Stimulated activated CD4-positive, alpha-beta T cell treated with anti-CD3 and anti-CD28 coated beads, Interleukin-2, amount 100 ng/mL, for 24 hours (primary cell): Measurements from ENCODE around the gene SLC7A8.
"Not testable (repeated sequence)": the region's sequence is repeated elsewhere in the genome, so short reads cannot be mapped to it uniquely, and the experiment has no call there.

ENCODE experiments used
- DNase-seq, 2 donors: peaks; one replicate each; pipeline ENCODE4 v3.0.0-alpha.2; 2020

The SLC7A8 gene

GRCh38 chr14:23112359-23113178 is 70.9 kb downstream of the SLC7A8 start:
- no peak for DNase-seq

- no peak for DNase-seq
These were observed 72.7 kb downstream of the SLC7A8 start for GRCh38 chr14:23110579-23111365.

GRCh38 chr14:23109769-23110168 is 73.7 kb downstream of the SLC7A8 start:
- no peak for DNase-seq

GRCh38 chr14:23108169-23108568 is 75.3 kb downstream of the SLC7A8 start:
- not testable (repeated sequence) for DNase-seq

- DNase-seq = not testable (repeated sequence)
These were observed 75.8 kb downstream of the SLC7A8 start for GRCh38 chr14:23107620-23108019.

GRCh38 chr14:23106747-23107045 is 76.8 kb downstream of the SLC7A8 start:
- no peak for DNase-seq

GRCh38 chr14:23105348-23105824 is 78.1 kb downstream of the SLC7A8 start:
- no peak for DNase-seq

- DNase-seq = no peak
These were observed 78.7 kb downstream of the SLC7A8 start, which contains the start of gene CIROP for GRCh38 chr14:23104591-23105347. CIROP (minus strand) TSS chr14:23104989; CDS start chr14:23104920, 69 bp downstream.

GRCh38 chr14:23104070-23104590 is 79.3 kb downstream of the SLC7A8 start:
- no peak for DNase-seq

- DNase-seq = no peak
These were observed 79.9 kb downstream of the SLC7A8 start for GRCh38 chr14:23103581-23103980.

GRCh38 chr14:23102801-23103200 is 80.7 kb downstream of the SLC7A8 start:
- DNase-seq = no peak

- DNase-seq = no peak
These were observed 81.4 kb downstream of the SLC7A8 start for GRCh38 chr14:23101986-23102625.

- no peak for DNase-seq
These were observed 82.1 kb downstream of the SLC7A8 start for GRCh38 chr14:23101213-23101970.

- no peak for DNase-seq
These were observed 84.1 kb downstream of the SLC7A8 start for GRCh38 chr14:23099212-23099861.

GRCh38 chr14:23097786-23098185 is 85.7 kb downstream of the SLC7A8 start:
- no peak for DNase-seq

- peak in 1 of 2 donors; percentile 100 for DNase-seq
These were observed 88.0 kb downstream of the SLC7A8 start, which contains the start of gene C14orf119 for GRCh38 chr14:23095196-23096108. C14orf119 (plus strand) TSS chr14:23095505; CDS start chr14:23097659, 2,154 bp downstream.

GRCh38 chr14:23094666-23095195 is 88.7 kb downstream of the SLC7A8 start, which contains the start of gene ACIN1:
ACIN1 (minus strand) TSS chr14:23095136; CDS start chr14:23095112, 24 bp downstream.
- DNase-seq = peak; percentile 76 to 100

- DNase-seq = no peak
These were observed 89.3 kb downstream of the SLC7A8 start for GRCh38 chr14:23093991-23094665.

GRCh38 chr14:23093526-23093925 is 89.9 kb downstream of the SLC7A8 start:
- DNase-seq = no peak
